AG04449 (cell line): Measurements from ENCODE around the gene DEK.
"Not testable (repeated sequence)": the region's sequence is repeated elsewhere in the genome, so short reads cannot be mapped to it uniquely, and the experiment has no call there.

Experiments used
- CTCF ChIA-PET: fragments of 350-600 bp; formaldehyde crosslinking; extraction: SDS; loops from one replicate; lab custom pipeline; 2021; ENCODE audit warnings: antibody characterized with exemption; lab: Yijun Ruan, JAX
- POLR2A ChIA-PET: fragments of 400-600, 350-600 bp; formaldehyde crosslinking; extraction: SDS; loops from one replicate; lab custom pipeline; 2020; ENCODE audit warnings: antibody characterized with exemption, inconsistent platforms; lab: Yijun Ruan, JAX
- DNase-seq: peaks from one replicate; pipeline ENCODE4 v3.0.0-alpha.2; 2010; ENCODE audit warnings: low read depth, low spot score
- H3K4me3 ChIP-seq: 2 replicates; pipeline ENCODE4 v1.5.1; 2011; ENCODE audit warnings: low read depth, mild to moderate bottlenecking, control low read depth, low read length
- CTCF ChIP-seq: IDR thresholded peaks from one replicate; pipeline ENCODE4 v1.5.1; 2011; ENCODE audit warnings: mild to moderate bottlenecking, moderate library complexity, low read length, control low read depth, inconsistent platforms; ENCODE audit not compliant: insufficient read depth; ENCODE audit errors: missing control alignments

DEK gene

GRCh38 chr6:18213439-18213838 is 50.9 kb downstream of the DEK start:
- ChIA-PET CTCF (no interaction called here), POLR2A (no interaction called here)
- no peak for TF ChIP-seq CTCF
- no peak overlapping the region for H3K4me3 ChIP-seq
- DNase-seq: no peak

- CTCF ChIA-PET: no interaction called here
These were observed 52.1 kb downstream of the DEK start for GRCh38 chr6:18212231-18212630.

GRCh38 chr6:18211338-18211737 is 53.0 kb downstream of the DEK start:
- H3K4me3 ChIP-seq: no peak overlapping the region
- TF ChIP-seq CTCF: no peak
- ChIA-PET CTCF (no interaction called here), POLR2A (no interaction called here)
- DNase-seq: no peak

More at GRCh38 chr6:18212231-18212630, 52.1 kb downstream of the DEK start:
- H3K4me3 ChIP-seq: no peak overlapping the region
- TF ChIP-seq CTCF: no peak
- DNase-seq: no peak
- POLR2A ChIA-PET: no interaction called here

- ChIA-PET CTCF (no interaction called here), POLR2A (no interaction called here)
- H3K4me3 ChIP-seq: no peak overlapping the region
- no peak for TF ChIP-seq CTCF
- no peak for DNase-seq
These were observed 53.6 kb downstream of the DEK start for GRCh38 chr6:18210707-18211106.

- ChIA-PET POLR2A (interaction anchor here (1.3 kb wide), 1 partner anchor 9 kb away, joined by 3 read pairs; no protein-coding TSS in a partner anchor), CTCF (no interaction called here)
- H3K4me3 ChIP-seq: no peak overlapping the region
- no peak for TF ChIP-seq CTCF
- DNase-seq: no peak
These were observed 54.7 kb downstream of the DEK start for GRCh38 chr6:18209539-18210197.

- DNase-seq, H3K4me3 ChIP-seq, CTCF ChIA-PET: not testable (repeated sequence)
- POLR2A ChIA-PET: interaction anchor here (1.3 kb wide), 1 partner anchor 8 kb away, joined by 3 read pairs; no protein-coding TSS in a partner anchor
These were observed 55.6 kb downstream of the DEK start for GRCh38 chr6:18208778-18209177.

GRCh38 chr6:18207949-18208348 is 56.4 kb downstream of the DEK start:
- ChIA-PET POLR2A (no interaction called here), CTCF (no interaction called here)
- DNase-seq: no peak
- TF ChIP-seq CTCF: no peak
- H3K4me3 ChIP-seq: no peak overlapping the region
